Right lobe of liver (tissue), 6 donors: ENCODE measurements around the gene LRP5. TPM values are rescaled to one million over a fixed set of nuclear protein-coding genes. Genes with fewer than 3 reads are reported as not detected.
A peak's percentile ranks its signal among the peaks of the same experiment; 100 is the strongest.
"Not testable (repeated sequence)": the region's sequence is repeated elsewhere in the genome, so short reads cannot be mapped to it uniquely, and the experiment has no call there.

Experiments
- ATAC-seq, 4 donors: fragments of 200-7000 bp; cut with Tn5 transposase; one replicate each; pipeline ENCODE4 v1.9.1; 2020; ENCODE audit warnings: mild to moderate bottlenecking in 4 of 4, moderate library complexity in 4 of 4
- DNase-seq, 3 donors: peaks; one replicate each; pipeline ENCODE4 v3.0.0-alpha.2; 2020
- H3K27ac ChIP-seq, 3 donors: fragments of 200-600 bp; one replicate each; pipeline ENCODE4 v1.8.0; 2022
- H3K27me3 ChIP-seq, 2 donors: fragments of 200-600 bp; one replicate each; pipeline ENCODE4 v1.8.0; 2022
- H3K36me3 ChIP-seq, 4 donors: fragments of 200-600 bp; sonication (generic) in 1 of 4; one replicate each; pipeline versions ENCODE4 v1.5.1 to v1.8.0; 2017 to 2022; ENCODE audit warnings: control low read depth in 1 of 4
- H3K4me1 ChIP-seq, 4 donors: fragments of 200-600 bp; sonication (generic) in 1 of 4; one replicate each; pipeline versions ENCODE4 v1.5.1 to v1.8.0; 2017 to 2022; ENCODE audit warnings: control low read depth in 1 of 4
- H3K4me3 ChIP-seq, 3 donors: fragments of 200-600 bp; one replicate each; pipeline ENCODE4 v1.8.0; 2022
- H3K9me3 ChIP-seq, 4 donors: fragments of 200-600 bp; sonication (generic) in 1 of 4; one replicate each; pipeline versions ENCODE4 v1.5.1 to v1.8.0; 2017 to 2022; ENCODE audit warnings: control low read depth in 1 of 4
- CTCF ChIP-seq, 4 donors: fragments of 200-600 bp in 3 of 4; fragments of 450-650 bp in 1 of 4; IDR thresholded peaks; one replicate each; pipeline versions ENCODE4 v1.5.1 to v1.8.0; 2016 to 2022; ENCODE audit warnings: antibody characterized with exemption in 4 of 4, mild to moderate bottlenecking in 2 of 4
- POLR2A ChIP-seq: fragments of 450-650 bp; IDR thresholded peaks from one replicate; pipeline ENCODE4 v1.6.1; 2017; ENCODE audit warnings: antibody characterized with exemption, mild to moderate bottlenecking
- WGBS: methylation state at CpG from one replicate; pipeline ENCODE4 v1.1.6; 2018; ENCODE audit warnings: low coverage, low lambda C conversion rate; ENCODE audit not compliant: insufficient coverage; ENCODE audit errors: missing lambda C conversion rate; 5-methylcytosine and 5-hydroxymethylcytosine counted together
- intact Hi-C, 2 donors: fragments of 100-400 bp; cut with DNase I; formaldehyde crosslinking; loops; one replicate each; pipeline versions ENCODE4 v1.11.2 to v1.14.1; 2022
- total RNA-seq, 6 experiments: library from RNA; depleted of rRNA in 2 of 6; stranded (reverse); fragments of >200 nt in 2 of 6; fragmentation: NEBNext Ultra II Directional in 3 of 6; extraction: Animal tissue kit (Norgen Biotek cat#: 25700) in 3 of 6; gene quantifications; one replicate each; pipeline versions ENCODE4 v1.1.0 to v1.2.4, GENCODE V29; 2016 to 2023
- donor health status: DM: no; HTN: yes; CAD: no.
- donor health status: DM: no; HTN: no; CAD: no.
- donor health status: DM: no; HTN: no; CAD: no.
- donor health status: DM: no; HTN: yes; CAD: no.
- donor health status: DM: no; HTN: yes; CAD: no.

The LRP5 gene
- total RNA-seq, 6 experiments from 2014 or later: 74.4 to 120 (median 88.2) TPM

GRCh38 chr11:68430801-68431200 lies 118.4 kb downstream of the LRP5 start:
- WGBS: no CpG with 5 or more reads among the region's 3 CpGs
- no peaks in the 10 kb centered on the region for H3K27me3 ChIP-seq
- TF ChIP-seq CTCF (IDR thresholded peaks at IDR 0.05): no peak
- TF ChIP-seq POLR2A: no peak
- H3K4me3 ChIP-seq: no peak overlapping the region
- no peaks in the 10 kb centered on the region for H3K4me1 ChIP-seq
- peaks cover 0 to 85% (median 48%) of the 10 kb centered on the region in 4 donors for H3K36me3 ChIP-seq
- intact Hi-C loops: no loop called here
- no peaks in the 10 kb centered on the region for H3K9me3 ChIP-seq
- peak in 1 of 3 donors; percentile 40 for DNase-seq
- H3K27ac ChIP-seq: no peak overlapping the region
- ATAC-seq: peak in 3 of 4 donors; percentile 9 to 21 (median 20)

GRCh38 chr11:68431984-68432645 lies 119.7 kb downstream of the LRP5 start:
- Histone ChIP-seq H3K27ac (no peak overlapping the region), H3K4me1 (no peaks in the 10 kb centered on the region), H3K9me3 (no peaks in the 10 kb centered on the region), H3K27me3 (no peaks in the 10 kb centered on the region), H3K36me3 (peaks cover 0 to 84% (median 45%) of the 10 kb centered on the region in 4 donors), H3K4me3 (no peak overlapping the region)
- 91% methylated on average over 13 of the region's 24 CpGs for WGBS
- peak in 2 of 4 donors; percentile 10 to 13 for ATAC-seq
- intact Hi-C loops: no loop called here
- TF ChIP-seq POLR2A: no peak
- no peak for TF ChIP-seq CTCF (IDR thresholded peaks at IDR 0.05)
- DNase-seq: peak in 1 of 3 donors; percentile 35

DNA sequence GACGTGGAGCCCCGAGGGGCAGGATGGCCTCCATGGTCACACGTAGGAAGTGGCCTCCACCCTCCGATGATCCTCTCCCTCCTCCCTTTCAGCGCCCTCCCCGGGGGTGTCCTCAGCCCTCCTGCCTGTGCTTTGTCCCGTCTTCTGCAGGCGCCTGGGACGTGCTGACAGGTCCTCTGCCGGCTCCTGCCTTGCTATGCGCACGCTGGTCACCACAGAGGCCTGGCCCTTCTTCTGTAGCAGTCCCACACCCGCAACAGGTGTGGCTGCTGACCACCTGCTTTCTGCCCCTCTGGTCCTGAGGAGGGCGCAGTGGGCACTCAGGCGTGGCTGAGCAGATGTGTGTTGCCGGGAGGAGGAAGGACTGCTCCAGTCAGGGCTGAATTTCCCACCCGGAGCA lies 120.5 kb downstream of the LRP5 start:
- ATAC-seq (no peak), DNase-seq (peak in 1 of 3 donors; percentile 37)
- no peak overlapping the region for H3K4me3 ChIP-seq
- intact Hi-C loops: no loop called here
- no peak for TF ChIP-seq POLR2A
- no peak for TF ChIP-seq CTCF (IDR thresholded peaks at IDR 0.05)
- no peaks in the 10 kb centered on the region for H3K27me3 ChIP-seq
- peaks cover 0 to 86% (median 45%) of the 10 kb centered on the region in 4 donors for H3K36me3 ChIP-seq
- no peaks in the 10 kb centered on the region for H3K4me1 ChIP-seq
- no peak overlapping the region for H3K27ac ChIP-seq
- no peaks in the 10 kb centered on the region for H3K9me3 ChIP-seq
- WGBS: no CpG with 5 or more reads among the region's 17 CpGs

DNA sequence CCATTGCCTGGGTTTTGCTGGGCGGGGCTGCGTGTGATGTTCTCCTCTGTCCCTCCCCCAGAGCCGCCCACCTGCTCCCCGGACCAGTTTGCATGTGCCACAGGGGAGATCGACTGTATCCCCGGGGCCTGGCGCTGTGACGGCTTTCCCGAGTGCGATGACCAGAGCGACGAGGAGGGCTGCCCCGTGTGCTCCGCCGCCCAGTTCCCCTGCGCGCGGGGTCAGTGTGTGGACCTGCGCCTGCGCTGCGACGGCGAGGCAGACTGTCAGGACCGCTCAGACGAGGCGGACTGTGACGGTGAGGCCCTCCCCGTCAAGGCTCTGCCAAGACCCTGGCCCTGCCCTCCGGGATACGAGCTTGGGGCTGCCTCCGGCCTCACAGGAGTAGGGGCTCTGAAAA lies 121.2 kb downstream of the LRP5 start:
- Histone ChIP-seq H3K4me3 (no peak overlapping the region), H3K27me3 (no peaks in the 10 kb centered on the region), H3K27ac (no peak overlapping the region), H3K9me3 (no peaks in the 10 kb centered on the region), H3K36me3 (peaks cover 0 to 90% (median 44%) of the 10 kb centered on the region in 4 donors), H3K4me1 (no peaks in the 10 kb centered on the region)
- WGBS: no CpG with 5 or more reads among the region's 31 CpGs
- ATAC-seq: no peak
- intact Hi-C loops: no loop called here
- peak in 1 of 3 donors; percentile 46 for DNase-seq
- no peak for TF ChIP-seq POLR2A
- no peak for TF ChIP-seq CTCF (IDR thresholded peaks at IDR 0.05)

DNA sequence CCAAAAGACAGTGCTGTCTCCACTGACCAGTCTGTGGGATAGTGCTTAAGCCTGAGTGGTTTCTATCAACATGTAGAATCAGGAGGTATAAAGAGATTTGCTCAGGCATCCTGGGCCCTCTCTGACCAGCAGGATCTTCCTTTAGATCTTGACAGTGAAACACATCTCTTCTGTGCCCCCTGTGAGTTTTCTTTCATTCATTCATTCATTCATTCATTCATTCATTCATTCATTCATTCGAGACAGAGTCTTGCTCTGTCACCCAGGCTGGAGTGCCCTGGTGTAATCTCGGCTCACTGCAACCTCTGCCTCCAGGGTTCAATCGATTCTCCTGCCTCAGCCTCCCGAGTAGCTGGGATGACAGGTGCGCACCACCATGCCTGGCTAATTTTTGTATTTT lies 121.8 kb downstream of the LRP5 start:
- peaks cover 0 to 91% (median 45%) of the 10 kb centered on the region in 4 donors for H3K36me3 ChIP-seq
- H3K9me3 ChIP-seq, H3K27ac ChIP-seq, H3K4me3 ChIP-seq, H3K27me3 ChIP-seq, H3K4me1 ChIP-seq, ATAC-seq, intact Hi-C loops, DNase-seq: not testable (repeated sequence)
- WGBS: 93% methylated on average over 5 of the region's 5 CpGs
